HG02763 (cell line): ENCODE measurements around the gene ZNF26.
"Not testable (repeated sequence)": the region's sequence is repeated elsewhere in the genome, so short reads cannot be mapped to it uniquely, and the experiment has no call there.

Source experiments
- ATAC-seq: cut with Tn5 transposase; IDR thresholded peaks from one replicate; pipeline ENCODE4 v1.9.1; 2021; ENCODE audit warnings: mild to moderate bottlenecking, moderate library complexity; ENCODE audit not compliant: unreplicated experiment

The ZNF26 gene

GRCh38 chr12:132986001-132986884 lies at the start of gene ZNF26:
TSS of gene ZNF26 (plus strand) at chr12:132986367. CDS start at chr12:132986841, 474 bp downstream.
- peak; percentile 97 for ATAC-seq

DNA sequence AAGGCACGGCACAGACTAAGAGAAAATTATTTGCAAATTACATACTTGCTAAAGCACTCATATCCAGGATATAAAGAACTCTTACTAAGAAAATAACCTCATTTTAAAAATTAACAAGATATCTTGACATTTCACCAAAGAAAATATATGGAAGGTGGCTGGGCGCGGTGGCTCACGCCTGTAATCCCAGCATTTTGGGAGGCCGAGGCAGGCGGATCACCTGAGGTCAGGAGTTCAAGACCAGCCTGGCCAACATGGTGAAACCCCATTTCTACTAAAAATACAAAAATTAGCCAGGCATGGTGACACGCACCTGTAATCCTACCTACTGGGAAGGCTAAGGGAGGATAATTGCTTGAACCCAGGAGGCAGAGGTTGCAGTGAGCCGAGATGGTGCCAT lies 49.2 kb upstream of the ZNF26 start:
- ATAC-seq, result not testable (repeated sequence)

DNA sequence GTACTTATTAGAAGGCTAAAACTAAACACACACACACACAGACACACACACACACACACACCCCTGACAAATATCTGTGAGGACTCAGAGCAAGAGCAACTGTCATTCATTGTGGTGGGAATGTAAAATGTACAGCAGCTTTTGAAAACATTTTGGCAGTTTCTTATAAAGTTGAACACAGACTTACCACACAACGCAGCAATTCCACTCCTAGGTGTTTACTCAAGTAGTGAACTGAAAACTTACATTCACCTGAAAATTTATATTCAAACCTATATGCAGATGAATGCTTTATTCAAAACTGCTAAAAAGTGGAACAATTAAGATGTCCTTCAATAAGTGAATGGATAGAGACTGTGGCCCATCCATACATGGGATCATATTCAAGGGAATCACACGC lies 48.7 kb upstream of the ZNF26 start:
- ATAC-seq, result no peak

GRCh38 chr12:132938807-132939206 lies 47.4 kb upstream of the ZNF26 start:
- ATAC-seq, result not testable (repeated sequence)

DNA sequence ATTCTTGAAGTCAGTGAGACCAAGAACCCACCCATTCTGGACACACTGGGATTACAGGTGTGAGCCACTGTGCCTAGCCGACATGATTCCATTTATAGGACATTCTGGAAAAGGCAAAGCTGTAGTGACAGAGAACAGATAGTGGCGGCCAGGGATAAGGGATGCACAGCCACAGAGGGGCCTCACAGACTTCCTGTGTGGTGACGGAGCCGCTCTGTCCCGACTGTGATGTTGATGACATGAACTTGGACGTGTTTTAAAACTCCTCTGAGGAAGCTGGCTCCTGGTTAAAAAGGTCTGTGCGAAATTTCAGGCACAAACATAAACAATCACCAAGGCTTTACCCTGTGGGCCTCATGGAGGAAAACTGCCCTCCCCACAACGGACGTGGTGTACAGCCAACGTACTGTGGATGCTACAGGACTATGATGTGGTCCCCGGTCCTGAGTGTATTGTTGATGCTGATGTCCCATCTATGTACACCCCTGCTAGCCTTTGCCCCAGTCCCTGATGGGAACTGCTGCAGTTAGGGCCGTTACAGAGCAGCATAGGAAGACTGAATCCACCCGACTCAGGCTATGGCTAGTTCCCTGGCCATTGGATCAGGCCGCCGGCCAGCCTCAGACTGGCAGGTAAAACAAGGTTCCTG lies 46.0 kb upstream of the ZNF26 start:
- ATAC-seq, result no peak

DNA sequence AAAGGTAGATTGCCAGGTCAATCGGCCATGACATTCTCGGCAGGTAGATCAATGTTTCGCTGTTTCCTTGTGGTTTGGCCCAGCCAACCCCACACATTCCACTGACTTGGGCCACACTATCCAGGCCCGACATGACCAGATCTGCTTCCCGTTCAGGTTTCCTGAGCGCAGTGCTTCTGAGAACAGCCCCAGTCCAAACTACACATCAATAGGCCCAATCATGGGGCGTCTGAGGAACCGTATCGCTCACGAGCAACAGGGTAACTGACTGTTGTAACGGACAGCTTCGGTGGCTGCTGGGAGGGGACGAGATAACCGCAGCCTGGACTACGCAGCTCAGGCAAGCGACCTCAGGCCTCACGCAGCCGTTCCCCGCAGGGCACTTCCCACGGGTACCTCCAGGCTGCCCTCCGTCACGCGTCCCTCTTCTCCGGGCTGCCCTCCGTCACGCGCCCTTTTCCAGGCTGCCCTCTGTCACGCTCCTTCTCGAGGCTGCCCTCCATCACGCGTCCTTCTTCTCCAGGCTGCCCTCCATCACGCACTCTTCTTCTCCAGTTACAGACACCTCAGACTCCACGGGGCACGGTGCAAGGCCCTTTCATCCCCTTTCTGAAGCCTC lies 44.7 kb upstream of the ZNF26 start:
- ATAC-seq, result no peak

- no peak for ATAC-seq
These were observed 43.6 kb upstream of the ZNF26 start for GRCh38 chr12:132942611-132943010.

DNA sequence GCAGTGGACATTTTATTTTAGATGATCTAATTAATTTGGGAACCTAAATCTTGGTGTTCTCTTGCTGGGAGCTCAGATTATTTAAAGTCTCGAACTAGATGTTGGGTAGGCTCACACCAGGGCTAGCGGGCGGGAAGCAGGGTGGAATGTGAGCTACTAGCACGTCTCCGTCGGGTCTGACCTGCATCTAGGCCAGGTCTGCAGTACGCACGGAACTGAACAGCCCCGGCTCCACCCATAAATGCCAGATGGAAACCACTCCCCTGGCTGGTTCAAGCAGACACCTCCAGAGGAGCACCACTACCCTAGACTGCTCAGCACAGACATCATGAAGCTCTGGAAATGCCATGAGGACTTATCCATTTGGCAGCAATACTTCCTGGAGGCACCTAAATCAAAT lies 40.4 kb upstream of the ZNF26 start:
- ATAC-seq, result no peak

- no peak for ATAC-seq
These were observed 39.8 kb upstream of the ZNF26 start for GRCh38 chr12:132946246-132946820.

DNA sequence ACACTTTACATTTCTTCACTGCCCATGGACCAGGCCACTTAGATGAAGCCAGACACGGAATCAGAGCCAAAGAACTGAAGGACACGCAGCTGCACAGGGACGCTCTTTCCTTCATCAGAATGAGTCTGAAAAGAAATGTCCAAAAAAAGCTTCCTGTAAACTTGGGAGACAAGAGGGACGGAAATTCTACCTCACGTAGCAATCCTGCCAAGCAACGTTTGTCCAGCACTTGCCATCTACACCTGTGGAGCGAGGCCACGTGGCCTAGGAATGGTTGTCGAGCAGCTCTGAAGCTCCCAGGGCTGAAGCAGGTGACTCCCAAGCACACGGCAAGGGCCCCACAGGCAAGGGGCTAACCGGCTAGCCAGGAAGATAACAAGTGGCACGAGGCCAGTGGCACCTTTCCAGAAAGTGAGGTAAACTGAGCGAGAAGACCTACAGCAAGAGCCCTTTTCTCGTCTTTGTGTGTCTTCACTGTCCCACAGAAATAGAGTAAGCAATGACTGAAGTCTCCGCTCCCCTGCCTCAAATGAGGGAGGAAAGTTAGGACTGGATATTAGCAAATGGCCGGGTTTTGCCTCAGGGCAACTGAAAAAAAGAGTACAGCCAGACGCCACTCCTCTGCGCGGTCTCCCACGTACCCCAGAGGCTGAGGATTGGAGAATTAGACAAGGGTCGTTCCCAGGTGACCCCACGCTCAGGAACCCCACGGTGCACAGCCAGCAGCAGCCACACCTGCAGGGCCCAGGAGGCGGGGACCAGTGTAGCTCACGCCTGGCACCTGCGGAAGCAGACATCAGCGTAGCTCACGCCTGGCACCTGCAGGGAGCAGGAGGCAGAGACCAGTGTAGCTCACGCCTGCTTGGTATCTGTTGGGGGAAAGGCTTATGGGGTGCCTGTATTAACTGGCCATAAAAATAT lies 37.8 kb upstream of the ZNF26 start:
- no peak for ATAC-seq

GRCh38 chr12:132949936-132950837 lies 36.0 kb upstream of the ZNF26 start:
- no peak for ATAC-seq

- ATAC-seq, result no peak
These were observed 35.2 kb upstream of the ZNF26 start for GRCh38 chr12:132950844-132951535.

- no peak for ATAC-seq
These were observed 34.5 kb upstream of the ZNF26 start for GRCh38 chr12:132951649-132952048.

GRCh38 chr12:132952371-132953162 lies 33.6 kb upstream of the ZNF26 start:
- ATAC-seq, result no peak

DNA sequence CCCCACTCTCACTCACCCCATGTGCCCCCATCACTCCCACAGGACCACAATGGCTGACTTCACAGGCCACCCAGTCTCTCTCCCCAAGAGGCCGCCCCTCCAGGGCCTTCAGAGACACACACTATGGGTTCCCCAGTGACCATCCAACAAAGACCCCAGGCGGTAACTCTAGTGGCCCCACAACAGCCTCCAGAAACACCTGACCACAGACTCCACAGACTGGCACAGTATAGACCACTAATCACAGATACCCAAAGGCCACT lies 33.1 kb upstream of the ZNF26 start:
- ATAC-seq, result no peak

DNA sequence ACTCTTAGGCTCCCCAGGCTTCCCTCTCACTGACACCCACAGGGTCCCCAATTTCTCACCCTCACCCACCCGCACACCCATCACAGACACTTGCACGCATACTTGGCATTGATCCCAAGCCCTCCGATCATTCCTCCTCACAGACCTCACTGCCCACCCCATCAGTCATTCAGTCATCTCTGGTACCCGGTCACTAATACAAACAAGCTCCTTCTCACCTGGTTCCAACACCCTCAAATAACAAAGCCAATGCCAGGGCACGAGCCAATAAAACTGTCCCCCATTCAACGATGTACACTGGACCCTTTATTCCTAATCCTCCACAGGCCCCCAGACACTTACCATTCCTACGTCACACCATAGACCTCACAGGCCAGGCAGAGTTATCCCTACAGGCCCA lies 32.4 kb upstream of the ZNF26 start:
- no peak for ATAC-seq

- no peak for ATAC-seq
These were observed 31.6 kb upstream of the ZNF26 start for GRCh38 chr12:132954471-132955048.
